ENCODE results near the gene PCSK5. TPM values are rescaled to one million over a fixed set of nuclear protein-coding genes. Genes with fewer than 3 reads are reported as not detected.

Gene PCSK5
- total RNA-seq, 1 experiment from 2014 or later, result 7.5 TPM

DNA sequence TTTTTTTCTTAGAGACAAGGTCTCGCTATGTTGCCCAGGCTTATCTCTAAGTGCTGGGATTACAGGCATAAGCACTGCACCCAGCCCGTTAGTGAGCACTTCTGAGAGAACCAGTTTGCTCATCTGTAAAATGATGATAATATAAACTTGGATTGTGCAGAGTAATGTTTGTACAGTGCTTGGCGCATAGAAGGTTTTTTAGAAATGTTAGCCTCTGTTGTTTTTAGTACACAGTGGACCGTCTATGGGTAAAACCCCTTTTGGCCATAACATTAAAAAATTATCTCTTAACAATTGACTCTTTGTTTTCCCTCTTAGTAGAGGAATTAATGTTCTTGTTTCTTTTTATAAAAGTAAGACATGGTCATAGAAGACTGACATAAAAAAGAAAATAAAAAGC lies 202.1 kb downstream of the PCSK5 start:
- H2BK20ac ChIP-seq (ENCODE audit: low read depth, low read length, poor library complexity, severe bottlenecking), result no peak overlapping the region
- no peaks in the 10 kb centered on the region for H3K79me2 ChIP-seq (ENCODE audit: insufficient read depth, low read length)
- no peaks in the 10 kb centered on the region for H3K27me3 ChIP-seq (ENCODE audit: insufficient read depth, low read length)
- no peak overlapping the region for H3K27ac Mint-ChIP-seq
- 0 out of 5 replicates have a peak, but pooled peaks cover 3% of the 10 kb centered on the region in 2 experiments for H3K9me3 Mint-ChIP-seq
- H3K27ac ChIP-seq (ENCODE audit: insufficient read length, low read depth, low read length), result no peak overlapping the region
- no peak overlapping the region for H3K4ac ChIP-seq (ENCODE audit: low read depth, low read length)
- WGBS (ENCODE audit: extremely low coverage, insufficient read length, low lambda C conversion rate), result no CpG with 5 or more reads among the region's 4 CpGs
- H3K36me3 Mint-ChIP-seq (ENCODE audit: insufficient read depth in 1 of 3, low read depth in 3 of 3), result peaks cover 5 to 7% (median 7%) of the 10 kb centered on the region in 3 experiments
- no peak overlapping the region for H3K23ac ChIP-seq (ENCODE audit: insufficient read length, low read depth, low read length)
- no peaks in the 10 kb centered on the region for H4K20me1 ChIP-seq (ENCODE audit: control insufficient read depth, insufficient read depth, insufficient read length)
- no peak for DNase-seq
- H3K56ac ChIP-seq (ENCODE audit: insufficient read length, low read depth, low read length), result no peak overlapping the region
- H3K9me3 ChIP-seq (ENCODE audit: control insufficient read depth, low read depth, low read length), result no peaks in the 10 kb centered on the region
- no peak overlapping the region for H3K4me3 Mint-ChIP-seq
- H3K9ac ChIP-seq (ENCODE audit: extremely low read depth, insufficient read length, low read length), result no peak overlapping the region
- H3T11ph ChIP-seq (ENCODE audit: low read length), result no peak overlapping the region
- peaks cover 5 to 10% of the 10 kb centered on the region in 2 experiments for H3K4me1 Mint-ChIP-seq
- H3K4me1 ChIP-seq (ENCODE audit: insufficient read depth, low read length), result no peaks in the 10 kb centered on the region
- H2BK5ac ChIP-seq (ENCODE audit: insufficient read length, low read length), result no peak overlapping the region
- no peak overlapping the region for H4K8ac ChIP-seq (replicated peaks; ENCODE audit: insufficient read length, low read depth, low read length)
- H3K18ac ChIP-seq (ENCODE audit: insufficient read length, low read depth, low read length), result no peak overlapping the region
- H2BK12ac ChIP-seq (ENCODE audit: insufficient read length, low read depth, low read length), result no peak overlapping the region
- TF ChIP-seq CTCF (conservative IDR thresholded peaks at IDR 0.05), result no peak
- H4K5ac ChIP-seq (ENCODE audit: insufficient read length, low read depth, low read length), result no peak overlapping the region
- no peak overlapping the region for H2BK15ac ChIP-seq (ENCODE audit: low read depth, low read length)
- H3K27me3 Mint-ChIP-seq (ENCODE audit: low read depth), result no peaks in the 10 kb centered on the region
- no peak overlapping the region for H2BK120ac ChIP-seq (ENCODE audit: low read depth, low read length, poor library complexity, severe bottlenecking)
- H2AK5ac ChIP-seq (ENCODE audit: insufficient read length, low read length), result no peak overlapping the region
- H3K23me2 ChIP-seq (ENCODE audit: insufficient read length, low read depth, low read length, poor library complexity, severe bottlenecking), result no peaks in the 10 kb centered on the region
- no peak overlapping the region for H3K14ac ChIP-seq (ENCODE audit: insufficient read depth, low read length)
- H3K4me2 ChIP-seq (ENCODE audit: insufficient read depth, insufficient read length, low read length), result no peak overlapping the region
- H3K79me1 ChIP-seq (ENCODE audit: insufficient read depth, low read depth, low read length, poor library complexity, severe bottlenecking), result no peaks in the 10 kb centered on the region
- no peak overlapping the region for H4K91ac ChIP-seq (ENCODE audit: insufficient read length, low read depth, low read length)
- H2AFZ ChIP-seq (ENCODE audit: low read length), result no peak overlapping the region

All from H9 (cell line).